ENCODE measurements around the gene WDFY3.

DNA sequence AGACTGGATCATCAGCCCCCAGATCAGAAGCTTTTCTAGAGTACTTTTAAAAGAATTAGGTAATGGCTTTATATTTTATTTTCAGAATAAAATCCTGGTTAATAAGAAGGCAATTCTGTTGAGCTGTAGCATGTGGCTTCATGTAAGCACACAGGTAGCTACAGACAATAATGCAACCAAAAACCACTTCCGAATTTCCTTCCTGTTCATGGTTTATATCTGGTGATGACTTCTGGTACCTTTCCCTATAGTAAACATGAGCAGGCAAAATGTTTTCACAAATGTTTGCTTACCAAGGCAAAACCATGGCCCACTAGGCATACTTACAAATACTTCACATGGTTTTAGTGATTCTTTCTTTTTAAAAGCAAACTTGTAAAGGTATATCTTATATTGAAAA is 239.0 kb downstream of the WDFY3 start:
- TF ChIP-seq, protein P1, sequence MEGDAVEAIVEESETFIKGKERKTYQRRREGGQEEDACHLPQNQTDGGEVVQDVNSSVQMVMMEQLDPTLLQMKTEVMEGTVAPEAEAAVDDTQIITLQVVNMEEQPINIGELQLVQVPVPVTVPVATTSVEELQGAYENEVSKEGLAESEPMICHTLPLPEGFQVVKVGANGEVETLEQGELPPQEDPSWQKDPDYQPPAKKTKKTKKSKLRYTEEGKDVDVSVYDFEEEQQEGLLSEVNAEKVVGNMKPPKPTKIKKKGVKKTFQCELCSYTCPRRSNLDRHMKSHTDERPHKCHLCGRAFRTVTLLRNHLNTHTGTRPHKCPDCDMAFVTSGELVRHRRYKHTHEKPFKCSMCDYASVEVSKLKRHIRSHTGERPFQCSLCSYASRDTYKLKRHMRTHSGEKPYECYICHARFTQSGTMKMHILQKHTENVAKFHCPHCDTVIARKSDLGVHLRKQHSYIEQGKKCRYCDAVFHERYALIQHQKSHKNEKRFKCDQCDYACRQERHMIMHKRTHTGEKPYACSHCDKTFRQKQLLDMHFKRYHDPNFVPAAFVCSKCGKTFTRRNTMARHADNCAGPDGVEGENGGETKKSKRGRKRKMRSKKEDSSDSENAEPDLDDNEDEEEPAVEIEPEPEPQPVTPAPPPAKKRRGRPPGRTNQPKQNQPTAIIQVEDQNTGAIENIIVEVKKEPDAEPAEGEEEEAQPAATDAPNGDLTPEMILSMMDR (IDR thresholded peaks at IDR 0.05): no peak
- TF ChIP-seq POLR2A (IDR thresholded peaks at IDR 0.05): no peak

Data from uterus (tissue), 2 donors.